A673 (cell line): ENCODE data around the gene CATSPERB.

Experiments used
- EZH2 ChIP-seq: fragments of 200-600 bp; sonication (generic); IDR thresholded peaks from 2 replicates; pipeline ENCODE4 v1.6.1; 2017; ENCODE audit warnings: borderline replicate concordance, low read depth, mild to moderate bottlenecking, mixed read lengths, antibody characterized with exemption, low read length; ENCODE audit not compliant: poor library complexity, severe bottlenecking
- TF ChIP-seq, protein P1 (sequence below): fragments of 300-800, 200-600 bp; sonication (generic); conservative IDR thresholded peaks from 2 replicates; pipeline ENCODE4 v1.5.1; 2017; ENCODE audit warnings: low read depth, mild to moderate bottlenecking, antibody characterized with exemption, low read length, moderate library complexity, mixed read lengths

DNA sequence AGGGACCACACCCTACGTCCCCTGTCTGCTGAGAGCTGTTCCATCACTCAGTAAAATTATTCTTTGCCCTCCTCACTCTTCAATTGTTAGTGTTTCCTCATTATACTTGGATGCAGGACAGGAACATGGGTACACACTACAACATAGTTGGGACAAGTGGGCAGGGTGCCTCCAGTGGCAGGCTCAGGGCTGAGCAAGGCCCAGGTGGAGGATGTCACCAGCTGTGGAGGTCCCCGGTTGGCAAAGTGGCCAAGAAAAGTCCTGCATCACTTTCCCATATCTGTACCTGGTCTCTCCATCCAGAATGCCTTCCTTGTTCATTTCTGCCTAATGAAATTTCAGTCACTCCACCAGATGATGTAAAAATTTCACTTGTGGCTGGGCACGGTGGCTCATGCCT lies 149.1 kb downstream of the CATSPERB start:
- TF ChIP-seq, protein P1, sequence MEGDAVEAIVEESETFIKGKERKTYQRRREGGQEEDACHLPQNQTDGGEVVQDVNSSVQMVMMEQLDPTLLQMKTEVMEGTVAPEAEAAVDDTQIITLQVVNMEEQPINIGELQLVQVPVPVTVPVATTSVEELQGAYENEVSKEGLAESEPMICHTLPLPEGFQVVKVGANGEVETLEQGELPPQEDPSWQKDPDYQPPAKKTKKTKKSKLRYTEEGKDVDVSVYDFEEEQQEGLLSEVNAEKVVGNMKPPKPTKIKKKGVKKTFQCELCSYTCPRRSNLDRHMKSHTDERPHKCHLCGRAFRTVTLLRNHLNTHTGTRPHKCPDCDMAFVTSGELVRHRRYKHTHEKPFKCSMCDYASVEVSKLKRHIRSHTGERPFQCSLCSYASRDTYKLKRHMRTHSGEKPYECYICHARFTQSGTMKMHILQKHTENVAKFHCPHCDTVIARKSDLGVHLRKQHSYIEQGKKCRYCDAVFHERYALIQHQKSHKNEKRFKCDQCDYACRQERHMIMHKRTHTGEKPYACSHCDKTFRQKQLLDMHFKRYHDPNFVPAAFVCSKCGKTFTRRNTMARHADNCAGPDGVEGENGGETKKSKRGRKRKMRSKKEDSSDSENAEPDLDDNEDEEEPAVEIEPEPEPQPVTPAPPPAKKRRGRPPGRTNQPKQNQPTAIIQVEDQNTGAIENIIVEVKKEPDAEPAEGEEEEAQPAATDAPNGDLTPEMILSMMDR, result no peak
- no peak for TF ChIP-seq EZH2
